ENCODE data around the gene LMAN1L.

Gene LMAN1L

GRCh38 chr15:74854453-74855022, 41.9 kb downstream of the LMAN1L start:
- Histone ChIP-seq H3K36me3 (ENCODE audit: insufficient read depth, low read length) (peaks cover 55% of the 10 kb centered on the region), H3K4me3 (ENCODE audit: low read depth in 1 of 2, low read length in 2 of 2) (no peak overlapping the region), H3K79me2 (ENCODE audit: insufficient read depth, low read length) (peaks cover 30% of the 10 kb centered on the region), H3K27ac (ENCODE audit: low read length) (no peak overlapping the region), H3K27me3 (ENCODE audit: insufficient read depth, low read length, poor library complexity) (no peaks in the 10 kb centered on the region), H3K9ac (ENCODE audit: low read depth, low read length) (no peak overlapping the region), H3K4me1 (ENCODE audit: insufficient read depth, low read length) (no peaks in the 10 kb centered on the region), H3K9me3 (ENCODE audit: insufficient read depth, low read length, severe bottlenecking) (no peaks in the 10 kb centered on the region), H3K4me2 (ENCODE audit: insufficient read depth, low read length) (no peak overlapping the region), H2AFZ (ENCODE audit: low read depth, low read length) (no peak overlapping the region), H4K20me1 (ENCODE audit: insufficient read depth, low read length) (peaks cover 13% of the 10 kb centered on the region; the same call in 1 of the 2 replicates)
- TF ChIP-seq EZH2 (IDR thresholded peaks at IDR 0.05; ENCODE audit: borderline replicate concordance, low read depth, low read length, severe bottlenecking) (no peak), CTCF (IDR thresholded peaks at IDR 0.05; ENCODE audit: borderline replicate concordance, extremely low read depth, low read length, poor library complexity, severe bottlenecking) (no peak)
- ATAC-seq (ENCODE audit: insufficient read depth, low read depth) (no peak), DNase-seq (no peak)

DNA sequence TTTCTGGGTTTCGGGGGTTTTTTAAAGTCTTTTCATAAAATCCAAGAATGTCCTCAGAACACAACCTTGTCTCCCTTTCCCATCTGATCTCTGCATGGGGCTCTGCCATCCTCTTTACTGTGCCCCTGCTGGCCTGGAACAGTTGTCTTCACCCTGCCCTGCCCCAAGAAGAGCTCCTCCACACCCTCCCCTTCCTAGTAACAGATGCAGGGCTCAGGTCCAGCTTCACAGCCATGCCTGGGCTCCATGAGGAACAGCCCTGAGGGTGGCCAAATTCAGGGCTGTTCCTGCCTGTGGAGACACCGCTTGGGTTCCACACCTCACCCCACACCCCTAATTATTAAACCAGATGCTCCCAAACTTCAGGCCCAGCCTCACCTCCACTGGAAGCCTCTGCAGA, 43.2 kb downstream of the LMAN1L start:
- no peak overlapping the region for H3K27ac ChIP-seq (ENCODE audit: low read length)
- H3K27me3 ChIP-seq (ENCODE audit: insufficient read depth, low read length, poor library complexity): no peaks in the 10 kb centered on the region
- no peak for ATAC-seq (ENCODE audit: insufficient read depth, low read depth)
- H3K36me3 ChIP-seq (ENCODE audit: insufficient read depth, low read length): peaks cover 45% of the 10 kb centered on the region
- H3K4me1 ChIP-seq (ENCODE audit: insufficient read depth, low read length): no peaks in the 10 kb centered on the region
- no peaks in the 10 kb centered on the region for H3K9me3 ChIP-seq (ENCODE audit: insufficient read depth, low read length, severe bottlenecking)
- no peak overlapping the region for H3K4me3 ChIP-seq (ENCODE audit: low read depth in 1 of 2, low read length in 2 of 2)
- H3K9ac ChIP-seq (ENCODE audit: low read depth, low read length): no peak overlapping the region
- peaks cover 36% of the 10 kb centered on the region for H3K79me2 ChIP-seq (ENCODE audit: insufficient read depth, low read length)
- H2AFZ ChIP-seq (ENCODE audit: low read depth, low read length): no peak overlapping the region
- no peak overlapping the region for H3K4me2 ChIP-seq (ENCODE audit: insufficient read depth, low read length)
- DNase-seq: no peak
- H4K20me1 ChIP-seq (ENCODE audit: insufficient read depth, low read length): peaks cover 13% of the 10 kb centered on the region; the same call in 1 of the 2 replicates
- TF ChIP-seq CTCF (IDR thresholded peaks at IDR 0.05; ENCODE audit: borderline replicate concordance, extremely low read depth, low read length, poor library complexity, severe bottlenecking) (no peak), EZH2 (IDR thresholded peaks at IDR 0.05; ENCODE audit: borderline replicate concordance, low read depth, low read length, severe bottlenecking) (no peak)

DNA sequence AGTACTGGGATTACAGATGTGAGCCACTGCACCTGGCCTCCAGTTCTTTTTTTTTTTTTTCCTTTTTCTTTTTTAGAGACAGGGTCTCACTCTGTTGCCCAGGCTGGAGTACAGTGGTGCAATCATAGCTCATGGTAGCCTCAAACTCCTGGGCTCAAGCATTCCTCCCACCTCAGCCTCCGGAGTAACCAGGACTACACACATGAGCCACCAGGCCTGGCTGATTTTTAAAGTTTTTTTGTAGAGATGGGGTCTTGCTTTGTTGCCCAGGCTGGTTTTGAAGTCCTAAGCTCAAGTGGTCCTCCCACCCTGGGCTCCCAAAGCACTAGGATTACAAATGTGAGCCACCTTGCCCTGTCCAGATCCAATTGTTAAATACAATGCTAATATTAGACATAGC, 43.9 kb downstream of the LMAN1L start:
- Histone ChIP-seq H3K36me3 (ENCODE audit: insufficient read depth, low read length) (peaks cover 38% of the 10 kb centered on the region), H3K4me1 (ENCODE audit: insufficient read depth, low read length) (no peaks in the 10 kb centered on the region), H4K20me1 (ENCODE audit: insufficient read depth, low read length) (peaks cover 13% of the 10 kb centered on the region; the same call in 1 of the 2 replicates), H3K9me3 (ENCODE audit: insufficient read depth, low read length, severe bottlenecking) (no peaks in the 10 kb centered on the region), H3K4me2 (ENCODE audit: insufficient read depth, low read length) (no peak overlapping the region), H2AFZ (ENCODE audit: low read depth, low read length) (no peak overlapping the region), H3K27me3 (ENCODE audit: insufficient read depth, low read length, poor library complexity) (no peaks in the 10 kb centered on the region), H3K27ac (ENCODE audit: low read length) (no peak overlapping the region), H3K9ac (ENCODE audit: low read depth, low read length) (no peak overlapping the region), H3K79me2 (ENCODE audit: insufficient read depth, low read length) (peaks cover 41% of the 10 kb centered on the region), H3K4me3 (ENCODE audit: low read depth in 1 of 2, low read length in 2 of 2) (no peak overlapping the region)
- no peak for ATAC-seq (ENCODE audit: insufficient read depth, low read depth)
- no peak for TF ChIP-seq EZH2 (IDR thresholded peaks at IDR 0.05; ENCODE audit: borderline replicate concordance, low read depth, low read length, severe bottlenecking)
- no peak for TF ChIP-seq CTCF (IDR thresholded peaks at IDR 0.05; ENCODE audit: borderline replicate concordance, extremely low read depth, low read length, poor library complexity, severe bottlenecking)
- no peak for DNase-seq
